HEK293T (cell line): Measurements from ENCODE around the gene CIDEA.

ENCODE experiments used
- CTCF ChIA-PET: fragments of 350-600 bp; formaldehyde crosslinking; extraction: SDS; loops from one replicate; lab custom pipeline; 2021; ENCODE audit warnings: antibody characterized with exemption, inconsistent platforms; lab: Yijun Ruan, JAX
- POLR2A ChIA-PET: fragments of 350-600 bp; formaldehyde crosslinking; extraction: SDS; loops from one replicate; lab custom pipeline; 2020; ENCODE audit warnings: antibody characterized with exemption, inconsistent platforms; lab: Yijun Ruan, JAX
- DNase-seq: peaks from one replicate; pipeline ENCODE4 v3.0.0; 2012; ENCODE audit warnings: mixed read lengths; ENCODE audit errors: extremely low spot score
- ARNT ChIP-seq: fragments of 450-650 bp; IDR thresholded peaks from 2 replicates; pipeline ENCODE4 v1.6.1; 2017; ENCODE audit warnings: mild to moderate bottlenecking
- BHLHE40 ChIP-seq: fragments of 450-650 bp; IDR thresholded peaks from 2 replicates; pipeline ENCODE4 v1.6.1; 2016; ENCODE audit warnings: mild to moderate bottlenecking, moderate library complexity, borderline replicate concordance
- CTBP1 ChIP-seq: fragments of 450-650 bp; IDR thresholded peaks from 2 replicates; pipeline ENCODE4 v1.6.1; 2016; ENCODE audit warnings: borderline replicate concordance
- ELF4 ChIP-seq: fragments of 450-650 bp; IDR thresholded peaks from 2 replicates; pipeline ENCODE4 v1.6.1; 2017; ENCODE audit warnings: antibody characterized with exemption
- FOXA1 ChIP-seq: fragments of 450-650 bp; IDR thresholded peaks from 2 replicates; pipeline ENCODE4 v1.6.1; 2016; ENCODE audit warnings: mild to moderate bottlenecking
- FOXK2 ChIP-seq: fragments of 450-650 bp; IDR thresholded peaks from 2 replicates; pipeline ENCODE4 v1.6.1; 2016; ENCODE audit warnings: mild to moderate bottlenecking
- FOXM1 ChIP-seq: fragments of 450-650 bp; IDR thresholded peaks from 2 replicates; pipeline ENCODE4 v1.6.1; 2017; ENCODE audit warnings: mild to moderate bottlenecking, borderline replicate concordance
- HDGF ChIP-seq: fragments of 450-650 bp; IDR thresholded peaks from 2 replicates; pipeline ENCODE4 v1.6.1; 2017; ENCODE audit warnings: antibody characterized with exemption, borderline replicate concordance
- L3MBTL2 ChIP-seq: fragments of 450-650 bp; conservative IDR thresholded peaks from 2 replicates; pipeline ENCODE4 v1.6.1; 2016; ENCODE audit warnings: mild to moderate bottlenecking
- LEF1 ChIP-seq: fragments of 450-650 bp; IDR thresholded peaks from 2 replicates; pipeline ENCODE4 v1.6.1; 2017; ENCODE audit warnings: mild to moderate bottlenecking, borderline replicate concordance
- NFRKB ChIP-seq: fragments of 450-650 bp; IDR thresholded peaks from 2 replicates; pipeline ENCODE4 v1.6.1; 2016; ENCODE audit warnings: mild to moderate bottlenecking, moderate library complexity
- PKNOX1 ChIP-seq: fragments of 450-650 bp; IDR thresholded peaks from 2 replicates; pipeline ENCODE4 v1.6.1; 2016
- SP1 ChIP-seq: fragments of 450-650 bp; IDR thresholded peaks from 2 replicates; pipeline ENCODE4 v1.6.1; 2017
- SUZ12 ChIP-seq: fragments of 450-650 bp; IDR thresholded peaks from 2 replicates; pipeline ENCODE4 v1.6.1; 2016; ENCODE audit warnings: mild to moderate bottlenecking
- TARDBP ChIP-seq: fragments of 450-650 bp; IDR thresholded peaks from 2 replicates; pipeline ENCODE4 v1.6.1; 2016
- ZNF384 ChIP-seq: fragments of 450-650 bp; IDR thresholded peaks from 2 replicates; pipeline ENCODE4 v1.6.1; 2016

Gene CIDEA

GRCh38 chr18:12248926-12249720 is 5.0 kb upstream of the CIDEA start:
- CTCF ChIA-PET = interaction anchor here (1.5 kb wide), 1 partner anchor 13 kb away, joined by 5 read pairs; no protein-coding TSS in a partner anchor
- no peak for TF ChIP-seq ELF4
- TF ChIP-seq FOXM1 = no peak
- TF ChIP-seq TARDBP = no peak
- no peak for TF ChIP-seq CTBP1
- TF ChIP-seq SUZ12 = no peak
- no peak for TF ChIP-seq ARNT
- TF ChIP-seq NFRKB = no peak
- TF ChIP-seq SP1 = no peak
- TF ChIP-seq FOXA1 = no peak
- TF ChIP-seq BHLHE40 = no peak
- TF ChIP-seq PKNOX1 = no peak
- TF ChIP-seq ZNF384 = no peak
- no peak for TF ChIP-seq HDGF
- TF ChIP-seq LEF1 = no peak
- no peak for TF ChIP-seq FOXK2
- TF ChIP-seq L3MBTL2 = no peak
- DNase-seq = no peak
- POLR2A ChIA-PET = no interaction called here

DNA sequence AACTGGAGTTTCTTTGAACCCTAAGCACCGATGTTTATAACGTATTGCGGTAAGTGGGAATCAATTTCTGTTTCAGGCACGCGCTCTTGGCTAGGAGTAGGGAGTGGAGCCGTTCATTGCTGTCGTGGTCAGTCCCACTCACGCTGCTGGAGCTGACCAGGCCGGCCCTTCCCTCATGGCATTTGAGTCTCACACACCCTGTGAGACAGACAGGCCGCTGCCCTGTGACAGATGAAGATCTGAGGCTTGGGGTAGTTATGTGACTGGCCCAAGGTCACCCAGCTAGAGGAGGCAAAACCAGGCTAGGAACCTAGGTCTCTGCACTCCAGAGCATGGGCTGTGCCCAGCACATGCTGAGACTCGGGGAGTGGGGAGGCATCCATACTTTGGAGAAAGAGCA is 2.9 kb upstream of the CIDEA start:
- no peak for DNase-seq

DNA sequence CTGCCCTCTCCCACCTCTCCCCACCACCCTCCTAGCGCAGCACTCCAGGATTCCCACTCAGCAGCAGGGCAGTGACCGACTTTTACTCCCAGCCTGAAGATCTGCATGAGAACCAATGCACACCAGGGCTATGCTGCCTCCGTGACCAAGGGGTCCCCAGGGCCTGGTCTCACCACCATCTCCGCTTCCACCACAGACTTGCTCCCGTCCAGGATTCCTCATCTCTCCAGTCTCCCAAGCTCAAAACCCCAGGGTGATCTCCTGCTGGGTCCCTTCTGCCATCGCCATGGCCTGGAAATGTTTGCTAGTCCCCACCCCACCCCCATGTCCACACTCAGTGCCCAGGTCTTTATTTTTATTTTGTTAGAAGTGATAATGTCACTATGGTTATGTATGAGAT is 2.1 kb upstream of the CIDEA start:
- no peak for DNase-seq
- TF ChIP-seq SUZ12 (no peak), PKNOX1 (no peak), L3MBTL2 (no peak), ZNF384 (no peak), NFRKB (no peak), HDGF (no peak), FOXA1 (no peak)
- ChIA-PET CTCF (interaction anchor here (1.3 kb wide), 1 partner anchor 20 kb away, joined by 3 read pairs; no protein-coding TSS in a partner anchor), POLR2A (no interaction called here)

More for the DNA sequence above, 2.9 kb upstream of the CIDEA start:
- ChIA-PET POLR2A (no interaction called here), CTCF (interaction anchor here (1.3 kb wide), 1 partner anchor 21 kb away, joined by 3 read pairs; no protein-coding TSS in a partner anchor)
- TF ChIP-seq NFRKB (no peak), FOXA1 (no peak)

DNA sequence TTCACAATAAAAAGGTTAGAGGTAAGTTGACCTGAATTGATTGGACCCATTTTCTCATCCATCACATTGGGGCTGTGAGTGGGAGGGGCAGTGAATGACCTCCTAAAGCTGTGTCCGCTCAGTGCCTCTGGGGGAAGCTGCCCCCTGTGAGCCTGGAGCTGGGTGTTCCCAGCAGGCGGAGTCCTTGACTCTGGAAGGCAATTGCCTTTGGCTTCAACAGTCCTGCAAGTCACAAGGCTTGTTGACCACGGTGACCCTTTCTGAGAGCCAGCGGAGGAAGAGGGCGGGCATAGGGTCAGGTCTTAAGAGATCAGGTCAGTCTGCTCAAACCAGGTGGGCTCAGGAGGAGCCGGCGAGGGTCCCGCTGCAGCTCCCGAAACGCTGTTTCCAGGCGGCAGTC is 1.1 kb upstream of the CIDEA start:
- ChIA-PET CTCF (no interaction called here), POLR2A (no interaction called here)
- TF ChIP-seq BHLHE40 (no peak), L3MBTL2 (no peak), ZNF384 (no peak), FOXM1 (no peak)
- DNase-seq = no peak

- CTCF ChIA-PET = no interaction called here
- POLR2A ChIA-PET = no interaction called here
- DNase-seq = no peak
- TF ChIP-seq ZNF384 (no peak), NFRKB (no peak), L3MBTL2 (no peak), ELF4 (no peak), SUZ12 (no peak), FOXK2 (no peak), SP1 (no peak), BHLHE40 (no peak), HDGF (no peak), CTBP1 (no peak), PKNOX1 (no peak), ARNT (no peak), FOXM1 (no peak), LEF1 (no peak), FOXA1 (no peak), TARDBP (no peak)
Measured at GRCh38 chr18:12253663-12254135, 462 bp upstream of the CIDEA start.

DNA sequence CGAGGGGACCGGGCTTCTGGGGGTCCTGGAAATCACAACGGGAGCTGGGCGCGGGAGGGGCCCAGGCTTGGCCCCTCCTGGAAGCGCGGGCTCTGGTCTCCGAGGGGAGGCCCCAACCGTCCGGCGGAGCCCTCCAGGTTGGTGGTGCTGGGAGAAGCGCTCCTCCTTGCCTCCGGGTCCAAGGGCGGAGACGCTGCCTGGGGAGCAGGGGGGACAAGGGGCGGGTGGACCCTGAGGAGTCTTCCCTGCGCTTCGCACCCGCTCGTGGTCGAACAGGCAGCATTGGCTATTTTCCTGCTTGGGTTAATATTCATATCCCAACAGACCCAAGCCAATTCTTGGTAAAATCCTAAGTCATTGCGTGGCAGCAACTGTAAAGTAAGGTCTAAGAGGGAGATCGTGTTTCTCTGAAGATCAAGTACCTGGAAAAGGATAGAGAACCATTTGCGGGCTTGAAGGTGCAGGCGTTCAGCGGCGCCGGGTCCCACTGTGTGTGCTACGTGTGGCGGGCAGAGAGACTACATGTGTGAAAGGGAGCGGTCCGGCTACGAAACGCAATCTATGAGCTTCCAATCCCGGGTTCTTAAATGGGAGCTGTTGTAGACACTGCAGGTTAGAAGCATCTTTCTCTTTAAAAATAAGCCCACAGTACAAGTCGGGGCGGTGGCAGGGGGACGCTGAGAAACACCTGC is 805 bp downstream of the CIDEA start:
- CTCF ChIA-PET = interaction anchor here (0.9 to 1.7 kb wide), 2 partner anchors 10 to 17 kb away, joined by 5 read pairs; no protein-coding TSS in a partner anchor
- POLR2A ChIA-PET = no interaction called here
- no peak for TF ChIP-seq SP1
- TF ChIP-seq HDGF = no peak
- no peak for TF ChIP-seq L3MBTL2
- TF ChIP-seq FOXM1 = no peak
- no peak for TF ChIP-seq FOXA1
- TF ChIP-seq FOXK2 = no peak
- TF ChIP-seq BHLHE40 = no peak
- TF ChIP-seq NFRKB = no peak
- TF ChIP-seq ARNT = no peak
- TF ChIP-seq SUZ12 = no peak
- no peak for TF ChIP-seq ZNF384
- no peak for DNase-seq
